ENCODE measurements around the gene SLC22A23.

DNA sequence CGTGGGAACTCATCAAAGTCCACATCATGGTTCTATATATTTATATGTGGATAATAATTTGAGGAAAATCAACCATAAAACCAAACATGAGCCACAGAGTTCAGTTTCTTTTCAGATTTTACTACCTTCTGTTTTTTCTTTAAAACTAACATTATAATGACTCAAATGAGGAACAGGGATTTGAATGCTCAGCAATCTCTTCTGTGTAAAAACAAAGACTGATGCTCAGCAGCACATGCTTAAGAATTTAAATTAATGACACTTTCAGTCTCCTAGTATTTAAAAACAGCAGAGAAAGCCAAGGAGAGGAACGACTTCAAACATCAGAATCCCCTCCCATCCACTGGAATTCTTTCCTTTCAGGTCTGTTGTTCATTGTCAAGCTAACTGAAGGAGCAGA is 125.4 kb downstream of the SLC22A23 start:
- TF ChIP-seq POLR2A (IDR thresholded peaks at IDR 0.05): no peak
- TF ChIP-seq, protein P1, sequence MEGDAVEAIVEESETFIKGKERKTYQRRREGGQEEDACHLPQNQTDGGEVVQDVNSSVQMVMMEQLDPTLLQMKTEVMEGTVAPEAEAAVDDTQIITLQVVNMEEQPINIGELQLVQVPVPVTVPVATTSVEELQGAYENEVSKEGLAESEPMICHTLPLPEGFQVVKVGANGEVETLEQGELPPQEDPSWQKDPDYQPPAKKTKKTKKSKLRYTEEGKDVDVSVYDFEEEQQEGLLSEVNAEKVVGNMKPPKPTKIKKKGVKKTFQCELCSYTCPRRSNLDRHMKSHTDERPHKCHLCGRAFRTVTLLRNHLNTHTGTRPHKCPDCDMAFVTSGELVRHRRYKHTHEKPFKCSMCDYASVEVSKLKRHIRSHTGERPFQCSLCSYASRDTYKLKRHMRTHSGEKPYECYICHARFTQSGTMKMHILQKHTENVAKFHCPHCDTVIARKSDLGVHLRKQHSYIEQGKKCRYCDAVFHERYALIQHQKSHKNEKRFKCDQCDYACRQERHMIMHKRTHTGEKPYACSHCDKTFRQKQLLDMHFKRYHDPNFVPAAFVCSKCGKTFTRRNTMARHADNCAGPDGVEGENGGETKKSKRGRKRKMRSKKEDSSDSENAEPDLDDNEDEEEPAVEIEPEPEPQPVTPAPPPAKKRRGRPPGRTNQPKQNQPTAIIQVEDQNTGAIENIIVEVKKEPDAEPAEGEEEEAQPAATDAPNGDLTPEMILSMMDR (IDR thresholded peaks at IDR 0.05): no peak
